B cell (primary cell): Measurements from ENCODE around the gene CBX5.

Source experiments
- CTCF ChIP-seq: fragments of 200-600 bp; IDR thresholded peaks from one replicate; pipeline ENCODE4 v1.8.0; 2022; ENCODE audit warnings: antibody characterized with exemption, mild to moderate bottlenecking
- EZH2 ChIP-seq: IDR thresholded peaks from 2 replicates; pipeline ENCODE4 v1.6.1; 2012; ENCODE audit warnings: borderline replicate concordance, low read depth, mild to moderate bottlenecking, moderate library complexity, low read length; ENCODE audit not compliant: insufficient read depth, poor library complexity, severe bottlenecking

GRCh38 chr12:54321363-54321762 lies 41.4 kb upstream of the CBX5 start:
- TF ChIP-seq CTCF = no peak
- no peak for TF ChIP-seq EZH2
